GM19324 (cell line): ENCODE measurements around the gene CTTN.
"Not testable (repeated sequence)": the region's sequence is repeated elsewhere in the genome, so short reads cannot be mapped to it uniquely, and the experiment has no call there.

Experiments
- ATAC-seq: cut with Tn5 transposase; IDR thresholded peaks from one replicate; pipeline ENCODE4 v1.9.1; 2021; ENCODE audit warnings: mild to moderate bottlenecking, moderate library complexity; ENCODE audit not compliant: unreplicated experiment, low FRiP score

The CTTN gene

DNA sequence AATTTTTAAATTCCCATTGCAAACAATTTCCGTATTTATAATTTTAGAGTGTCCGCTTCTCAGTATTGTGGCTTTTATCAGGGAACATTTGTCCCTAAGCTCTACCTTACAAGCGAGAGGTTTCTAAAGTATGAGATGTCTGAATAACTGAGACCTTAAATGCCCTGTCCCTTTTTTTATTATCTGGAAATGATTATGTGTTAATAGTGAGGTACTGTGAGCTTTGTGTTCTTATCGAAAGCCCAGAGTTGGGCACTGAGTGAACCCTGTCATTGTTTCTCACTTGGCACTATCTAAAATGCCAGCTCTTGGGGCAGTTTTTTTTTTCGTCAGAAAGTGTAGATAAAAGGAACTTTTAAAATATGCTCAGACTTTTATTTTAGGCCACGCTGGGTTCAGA is 9.5 kb downstream of the CTTN start:
- ATAC-seq: no peak

DNA sequence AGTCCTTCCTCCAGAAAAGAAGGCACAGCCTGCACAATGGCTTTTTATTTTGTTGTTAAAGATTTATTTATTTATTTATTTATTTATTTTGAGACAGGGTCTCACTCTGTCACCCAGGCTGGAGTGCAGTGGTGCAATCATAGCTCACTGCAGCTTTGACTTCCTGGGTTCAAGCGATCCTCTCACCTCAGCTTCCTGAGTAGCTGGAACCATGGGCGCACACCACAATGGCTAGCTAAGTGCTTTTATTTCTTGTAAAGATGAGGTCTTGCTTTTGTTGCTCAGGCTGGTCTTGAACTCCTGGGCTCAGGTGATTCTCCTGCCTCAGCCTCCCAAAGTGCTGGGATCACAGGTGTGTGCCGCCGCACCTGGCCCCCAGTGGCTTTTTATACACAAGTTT is 10.0 kb downstream of the CTTN start:
- not testable (repeated sequence) for ATAC-seq

- ATAC-seq: no peak
Measured at GRCh38 chr11:70409437-70409836, 11.1 kb downstream of the CTTN start.

GRCh38 chr11:70409871-70410270 is 11.5 kb downstream of the CTTN start:
- ATAC-seq: no peak

DNA sequence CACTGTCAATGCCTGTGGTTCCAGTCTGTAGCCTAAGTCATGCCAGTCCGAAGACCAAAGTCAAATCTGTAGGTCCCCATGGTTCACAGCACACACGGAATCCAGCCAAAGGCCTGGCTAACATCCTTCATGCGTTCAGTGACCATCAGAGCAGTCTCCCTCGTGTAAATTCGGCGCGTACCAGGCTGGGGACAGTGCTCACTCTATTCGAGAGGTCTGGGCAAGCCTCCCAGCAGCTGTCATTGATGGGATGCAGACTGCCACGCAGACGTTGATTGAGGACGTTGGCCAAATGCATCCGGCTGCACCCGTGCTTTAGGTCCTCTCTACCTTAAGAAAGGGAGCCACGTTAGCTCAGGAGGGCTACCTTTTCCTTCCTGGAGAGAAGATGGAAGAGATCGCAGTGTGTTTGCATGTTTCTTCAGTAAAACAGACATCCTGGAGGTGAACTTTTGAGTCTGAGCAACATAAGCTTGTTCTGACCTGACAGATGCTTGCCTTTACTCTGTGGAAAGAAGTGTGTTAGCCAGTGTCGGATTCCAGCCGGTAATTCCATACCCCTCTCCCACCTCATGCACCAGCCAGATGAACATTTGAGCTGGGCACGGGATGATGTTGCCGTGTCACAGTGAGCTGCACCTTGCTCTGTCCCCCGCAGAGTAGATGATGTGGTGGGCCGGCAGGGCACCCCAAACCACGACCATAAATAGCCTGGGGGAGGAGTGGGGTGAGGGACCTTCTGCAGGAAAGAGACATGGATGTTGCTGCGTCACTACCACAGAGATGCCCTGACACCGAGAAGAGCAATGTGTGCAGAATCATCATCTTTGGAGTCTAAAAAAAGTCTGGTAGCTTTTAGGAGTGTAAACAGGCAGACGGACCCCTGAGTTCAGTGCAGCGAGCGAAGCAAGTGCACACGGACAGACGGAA is 12.2 kb downstream of the CTTN start:
- ATAC-seq: no peak

DNA sequence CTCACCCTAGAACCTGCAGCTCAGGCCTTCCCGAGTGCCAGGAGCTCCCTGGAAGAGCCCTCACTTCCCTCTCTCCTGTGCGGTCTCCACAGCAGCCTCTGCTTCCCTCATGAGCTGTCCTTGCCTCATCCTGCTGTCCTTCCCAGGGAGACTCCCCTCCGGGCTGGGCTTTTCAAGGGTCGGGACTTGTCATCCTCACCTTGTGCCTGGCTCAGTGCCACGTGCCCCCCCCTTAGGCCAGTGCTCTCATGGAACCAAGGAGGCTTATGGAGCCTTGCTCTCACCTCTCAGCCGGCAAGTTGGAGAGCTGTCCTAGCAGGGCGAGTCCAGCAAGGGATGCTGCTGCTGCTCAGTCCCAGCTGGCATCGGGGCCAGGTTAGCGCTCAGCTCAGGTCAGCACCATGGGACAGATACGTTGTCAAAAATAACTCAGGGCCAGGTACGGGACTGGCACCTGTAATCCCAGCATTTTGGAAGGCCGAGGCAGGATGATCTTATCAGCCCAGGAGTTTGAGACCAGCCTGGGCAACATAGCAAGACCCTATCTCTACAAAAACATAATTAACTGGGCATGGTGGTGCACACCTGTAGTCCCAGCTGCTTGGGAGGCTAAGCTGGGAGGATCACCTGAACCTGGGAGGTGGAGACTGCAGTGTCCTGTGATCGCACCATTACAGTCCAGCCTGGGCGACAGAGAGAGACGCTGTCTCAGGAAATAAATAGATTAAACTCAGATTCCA is 13.6 kb downstream of the CTTN start:
- ATAC-seq: no peak

GRCh38 chr11:70413151-70413550 is 14.8 kb downstream of the CTTN start:
- ATAC-seq: no peak

DNA sequence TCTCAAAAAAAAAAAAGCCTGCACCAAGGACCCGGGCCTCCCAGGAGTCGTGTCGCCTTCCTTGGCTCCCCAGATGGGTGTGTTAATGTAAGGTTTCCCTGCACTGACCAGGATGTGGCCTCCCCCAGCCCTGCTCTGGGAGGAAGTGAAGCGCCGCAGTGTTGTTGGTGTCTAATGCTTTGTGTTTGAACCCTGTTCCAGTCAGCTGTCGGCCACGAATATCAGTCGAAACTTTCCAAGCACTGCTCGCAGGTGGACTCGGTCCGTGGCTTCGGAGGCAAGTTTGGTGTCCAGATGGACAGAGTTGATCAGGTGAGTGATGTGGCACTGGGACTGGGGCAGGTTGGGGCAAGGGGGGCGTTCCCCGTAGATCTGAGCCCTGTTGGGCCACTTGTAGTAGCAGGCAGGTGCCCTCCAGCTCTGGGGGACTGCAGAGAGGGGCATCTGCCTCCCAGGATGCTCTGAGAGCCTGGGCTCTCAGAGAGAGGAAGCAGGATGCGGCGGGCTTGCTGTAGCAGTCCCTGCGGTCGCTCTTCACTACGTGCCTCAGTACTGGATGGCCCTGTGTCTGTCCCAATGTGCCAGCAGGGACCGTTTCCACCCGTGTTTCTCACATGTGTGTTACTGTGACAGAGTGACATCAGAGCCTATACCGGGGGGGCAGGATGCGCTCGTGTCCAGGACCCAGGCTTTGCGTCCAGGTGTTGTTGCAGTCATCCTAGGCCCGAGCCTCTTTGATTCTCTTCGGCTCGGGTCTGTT is 16.2 kb downstream of the CTTN start:
- ATAC-seq: no peak

DNA sequence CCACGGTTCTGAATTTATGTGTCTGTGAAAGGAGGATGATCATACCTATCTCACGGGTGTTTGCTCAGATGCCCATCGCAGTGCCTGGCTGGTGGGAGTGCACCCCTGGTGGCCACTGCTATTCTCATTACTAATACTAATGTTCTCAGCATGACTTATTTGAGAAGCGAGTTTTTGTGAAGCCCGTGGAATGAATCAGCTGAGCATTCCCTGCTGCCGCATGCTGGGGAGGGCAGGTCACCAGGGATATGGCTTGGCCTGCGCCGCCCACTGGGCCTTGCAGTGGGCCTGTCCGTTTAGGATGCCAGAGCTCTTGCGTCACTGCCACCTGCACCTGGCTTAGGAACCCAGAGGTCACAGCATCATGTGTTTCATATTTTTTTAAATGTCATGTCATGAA is 16.9 kb downstream of the CTTN start:
- no peak for ATAC-seq

GRCh38 chr11:70415642-70416395 is 17.5 kb downstream of the CTTN start:
- ATAC-seq: no peak

- no peak for ATAC-seq
Measured at GRCh38 chr11:70416881-70417280, 18.6 kb downstream of the CTTN start.

DNA sequence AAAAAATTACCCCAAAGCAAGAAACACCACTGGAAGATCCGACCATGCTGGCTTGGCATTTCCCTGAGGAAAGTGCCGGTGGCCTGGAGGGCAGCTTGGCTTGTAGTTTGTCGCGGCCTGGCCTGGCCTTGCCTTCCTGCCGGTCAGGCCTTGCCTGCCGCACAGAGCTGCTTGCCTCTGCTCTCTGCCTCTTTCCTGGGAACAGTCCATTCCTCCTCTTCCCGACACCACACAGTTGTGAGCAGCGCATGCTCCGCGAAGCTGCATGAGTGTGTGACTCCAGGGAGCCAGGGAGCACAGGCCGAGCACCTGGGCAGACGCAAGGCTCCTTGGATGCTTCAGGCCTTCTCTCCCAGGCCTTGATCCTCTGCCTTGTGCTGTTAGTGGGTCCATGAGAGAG is 19.8 kb downstream of the CTTN start:
- no peak for ATAC-seq

DNA sequence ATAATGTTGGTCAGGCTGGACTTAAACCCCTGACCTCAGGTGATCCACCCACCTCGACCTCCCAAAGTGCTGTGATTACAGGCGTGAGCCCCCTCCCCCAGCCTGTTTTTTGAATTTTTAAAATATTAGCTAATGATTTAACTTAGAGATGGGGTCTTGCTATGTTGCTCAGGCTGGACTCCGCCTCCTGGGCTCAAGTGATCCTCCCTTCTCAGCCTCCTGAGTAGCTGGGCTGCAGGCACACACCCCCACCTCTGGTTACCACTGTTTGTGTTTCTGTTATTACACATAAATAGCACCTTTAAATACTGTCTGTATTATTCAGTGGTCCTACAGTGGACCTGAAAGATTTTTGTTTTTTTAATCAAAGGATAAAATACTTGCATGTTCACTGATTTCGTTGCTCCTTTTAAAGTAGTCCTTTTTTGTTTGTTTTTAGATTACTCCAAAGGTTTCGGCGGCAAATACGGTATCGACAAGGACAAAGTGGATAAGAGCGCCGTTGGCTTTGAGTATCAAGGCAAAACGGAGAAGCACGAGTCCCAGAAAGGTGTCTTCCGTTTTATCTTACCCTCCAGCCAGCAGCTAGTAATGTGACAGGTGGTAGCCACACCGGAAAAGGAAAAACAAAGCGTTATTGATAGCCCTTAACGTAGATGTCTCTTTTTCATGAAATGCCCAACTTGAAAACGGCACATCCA is 21.1 kb downstream of the CTTN start:
- no peak for ATAC-seq

GRCh38 chr11:70420008-70420464 is 21.7 kb downstream of the CTTN start:
- ATAC-seq: no peak

DNA sequence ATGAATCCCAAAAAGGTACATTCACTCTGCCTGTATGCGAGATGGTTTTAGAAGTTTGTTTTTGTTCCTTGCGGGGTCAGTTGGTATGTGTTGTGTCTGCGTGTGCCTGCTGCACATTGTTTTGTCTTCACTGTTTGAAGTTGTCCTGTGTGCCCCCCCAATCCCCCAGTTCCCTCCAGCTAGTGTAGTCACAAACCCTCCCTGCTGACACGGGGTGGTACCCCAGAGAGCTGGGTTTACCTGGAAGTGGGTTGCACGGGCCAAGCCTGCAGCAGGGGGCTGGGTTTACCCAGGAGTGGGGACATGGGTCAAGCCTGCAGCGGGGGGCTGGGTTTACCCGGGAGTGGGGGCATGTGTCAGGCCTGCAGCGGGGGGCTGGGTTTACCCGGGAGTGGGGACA is 22.2 kb downstream of the CTTN start:
- no peak for ATAC-seq

DNA sequence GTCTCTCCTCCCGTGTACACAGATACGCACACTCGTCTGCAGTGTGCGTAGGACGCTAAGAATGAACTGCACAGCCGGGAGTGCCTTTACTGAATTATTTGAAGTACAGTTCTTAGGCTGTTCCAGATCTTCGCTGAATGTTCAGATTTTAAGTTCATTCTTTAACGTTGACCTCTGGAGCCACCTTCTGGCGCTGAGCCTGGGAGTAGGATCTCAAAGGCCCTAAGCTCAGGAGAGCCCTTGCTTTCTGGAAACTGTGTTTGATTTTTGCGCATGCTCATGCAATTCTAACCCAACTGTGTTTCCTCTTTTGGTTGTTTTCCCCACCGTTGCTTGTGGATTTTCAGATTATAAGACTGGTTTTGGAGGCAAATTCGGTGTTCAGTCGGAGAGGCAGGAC is 22.8 kb downstream of the CTTN start:
- ATAC-seq: no peak

GRCh38 chr11:70422692-70423522 is 24.6 kb downstream of the CTTN start:
- no peak for ATAC-seq

DNA sequence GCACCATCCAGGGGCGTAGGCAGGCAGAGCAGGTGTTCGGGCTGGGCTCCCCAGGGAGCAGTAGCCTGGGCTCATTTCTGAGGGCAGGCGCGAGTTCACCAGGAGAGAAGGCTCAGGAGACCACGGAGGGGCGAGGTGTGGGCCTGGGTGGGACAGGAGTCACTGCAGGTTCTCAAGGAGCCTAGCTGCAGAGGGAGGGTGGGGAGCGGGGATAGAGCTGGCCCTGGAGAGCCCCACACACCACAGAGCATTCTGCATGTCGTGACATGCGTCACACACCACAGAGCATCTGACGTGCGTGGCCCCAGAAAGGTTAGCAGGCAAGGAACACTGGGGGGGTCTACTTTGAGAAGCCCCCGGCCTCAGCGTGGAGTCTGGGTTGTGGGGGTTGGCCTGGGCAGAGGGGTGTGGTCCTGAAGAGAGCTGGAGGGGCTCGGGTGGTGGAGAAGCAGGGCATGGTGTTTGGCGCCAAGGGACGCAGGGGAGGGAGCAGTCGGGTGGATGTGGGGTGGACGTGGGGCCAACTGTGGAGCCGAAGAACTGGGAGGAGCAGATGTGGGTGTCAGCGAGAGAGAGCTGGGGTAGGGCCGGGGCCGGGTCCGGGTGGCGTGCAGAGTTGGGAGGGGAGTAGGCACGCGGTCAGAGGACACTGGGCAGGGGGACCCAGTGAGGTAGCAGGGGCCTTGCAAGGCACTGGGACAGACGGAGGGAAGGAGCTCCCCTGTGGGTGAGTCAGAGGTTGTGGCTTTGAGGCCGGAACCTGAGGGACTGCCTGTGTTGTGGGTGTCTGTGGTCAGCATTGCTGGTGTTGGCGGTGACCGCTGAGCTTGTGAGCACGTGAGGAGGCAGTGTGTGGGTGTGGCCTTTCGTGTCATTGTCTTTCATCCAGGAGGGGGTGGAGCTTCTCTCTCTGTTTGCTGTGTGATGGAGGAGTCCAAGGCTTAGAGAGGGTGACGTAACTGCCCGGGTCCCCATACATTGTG is 25.5 kb downstream of the CTTN start:
- ATAC-seq: no peak
